A549 (cell line): ENCODE data around the gene FBH1. TPM values are rescaled to one million over a fixed set of nuclear protein-coding genes. Genes with fewer than 3 reads are reported as not detected.

ENCODE experiments used
- ATAC-seq, 2 experiments: fragments of 200-7000 bp in 1 of 2; fragments of >200 bp in 1 of 2; cut with Nextera tagmentation in 1 of 2; cut with Tn5 transposase in 1 of 2; 3 replicates each; pipeline versions ENCODE4 v1.8.0 to v1.9.1; 2018 to 2020; ENCODE audit warnings: mild to moderate bottlenecking in 1 of 2, moderate library complexity in 1 of 2
- CTCF ChIA-PET: fragments of 300-600 bp; sonication (Branson Sonifier 250); formaldehyde crosslinking; extraction: SDS; loops from one replicate; lab custom pipeline; 2021; ENCODE audit warnings: antibody characterized with exemption, inconsistent platforms; lab: Yijun Ruan, JAX
- POLR2A ChIA-PET: fragments of 350-600 bp; formaldehyde crosslinking; extraction: SDS; loops from one replicate; lab custom pipeline; 2021; ENCODE audit warnings: antibody characterized with exemption, inconsistent platforms; lab: Yijun Ruan, JAX
- DNase-seq, 2 experiments: peaks; one replicate each; pipeline versions ENCODE4 v3.0.0 to v3.0.0-alpha.2; 2011 to 2016; ENCODE audit warnings: low read depth in 1 of 2, low spot score in 1 of 2
- FAIRE-seq: peaks from 2 replicates; lab custom pipeline; 2011; peaks lifted over from hg19 to GRCh38; lab: Jason Lieb, UNC
- H3K27ac ChIP-seq, 2 experiments: fragments of >200 bp; sonication (Bioruptor Twin); formaldehyde crosslinking; 3 replicates each; pipeline ENCODE4 v1.5.1; 2016 to 2017
- H3K4me1 ChIP-seq: fragments of >200 bp; sonication (Bioruptor Twin); formaldehyde crosslinking; 3 replicates; pipeline ENCODE4 v1.6.1; 2016
- H3K4me2 ChIP-seq: fragments of >200 bp; sonication (Bioruptor Twin); formaldehyde crosslinking; 3 replicates; pipeline ENCODE4 v1.6.1; 2016
- H3K4me3 ChIP-seq: fragments of >200 bp; sonication (Bioruptor Twin); formaldehyde crosslinking; 3 replicates; pipeline ENCODE4 v1.5.1; 2016
- H3K9me3 ChIP-seq: fragments of >200 bp; sonication (Bioruptor Twin); formaldehyde crosslinking; 3 replicates; pipeline ENCODE4 v1.6.1; 2016
- BHLHE40 ChIP-seq: IDR thresholded peaks from 2 replicates; pipeline ENCODE4 v1.6.1; 2012; ENCODE audit warnings: low read depth, low read length, inconsistent platforms
- CBX8 ChIP-seq: fragments of 200-600 bp; sonication (generic); IDR thresholded peaks from 2 replicates; pipeline ENCODE4 v1.6.1; 2016
- CHD4 ChIP-seq: fragments of 200-600 bp; sonication (generic); IDR thresholded peaks from 2 replicates; pipeline ENCODE4 v1.6.1; 2016; ENCODE audit warnings: antibody characterized with exemption, mild to moderate bottlenecking, borderline replicate concordance
- EHMT2 ChIP-seq: fragments of 200-600 bp; sonication (generic); IDR thresholded peaks from 2 replicates; pipeline ENCODE4 v1.6.1; 2016; ENCODE audit warnings: antibody characterized with exemption, low read depth, mild to moderate bottlenecking, moderate library complexity
- ELK1 ChIP-seq: fragments of 150-350 bp; IDR thresholded peaks from 2 replicates; pipeline ENCODE4 v1.6.1; 2014; ENCODE audit warnings: low read depth, mild to moderate bottlenecking, low read length
- ESRRA ChIP-seq: fragments of 150-350 bp; IDR thresholded peaks from 2 replicates; pipeline ENCODE4 v1.6.1; 2014; ENCODE audit warnings: mild to moderate bottlenecking, low read length, borderline replicate concordance
- GATA3 ChIP-seq: IDR thresholded peaks from 2 replicates; pipeline ENCODE4 v1.6.1; 2012; ENCODE audit warnings: borderline replicate concordance
- HOXA7 ChIP-seq: fragments of 250-450 bp; sonication (Bioruptor Pico); IDR thresholded peaks from 2 replicates; pipeline ENCODE4 v1.5.0; 2020; ENCODE audit warnings: mild to moderate bottlenecking, moderate library complexity
- HOXB13 ChIP-seq: fragments of 250-450 bp; sonication (Bioruptor Pico); IDR thresholded peaks from 2 replicates; pipeline ENCODE4 v1.5.0; 2020; ENCODE audit warnings: low read depth, mild to moderate bottlenecking, moderate library complexity
- JUN ChIP-seq, 2 experiments: fragments of >200 bp; sonication (Bioruptor Twin); formaldehyde crosslinking; IDR thresholded peaks; 2 replicates in 1 of 2; 3 replicates in 1 of 2; pipeline ENCODE4 v1.6.1; 2016 to 2017
- MAFK ChIP-seq: fragments of 450-650 bp; IDR thresholded peaks from 2 replicates; pipeline ENCODE4 v1.6.1; 2014; ENCODE audit not compliant: partially characterized antibody
- NR3C1 ChIP-seq: fragments of >200 bp; sonication (Bioruptor Twin); formaldehyde crosslinking; IDR thresholded peaks from 3 replicates; pipeline ENCODE4 v1.6.1; 2017
- POLR2AphosphoS2 ChIP-seq: conservative IDR thresholded peaks from 2 replicates; pipeline ENCODE4 v1.6.1; 2012; ENCODE audit warnings: low read length, improper control_type of control experiment, inconsistent platforms
- RAD21 ChIP-seq, 2 experiments: fragments of >200 bp in 1 of 2; sonication (Bioruptor Twin) in 1 of 2; formaldehyde crosslinking in 1 of 2; IDR thresholded peaks in 1 of 2; conservative IDR thresholded peaks in 1 of 2; 2 replicates in 1 of 2; 3 replicates in 1 of 2; pipeline ENCODE4 v1.6.1; 2012 to 2018; ENCODE audit warnings: inconsistent platforms in 1 of 2
- SMC3 ChIP-seq: fragments of >200 bp; sonication (Bioruptor Twin); formaldehyde crosslinking; IDR thresholded peaks from 3 replicates; pipeline ENCODE4 v1.6.1; 2018; ENCODE audit warnings: inconsistent platforms
- TP53 ChIP-seq: fragments of 250-450 bp; sonication (Bioruptor Pico); IDR thresholded peaks from 2 replicates; pipeline ENCODE4 v1.5.0; 2021; ENCODE audit warnings: mild to moderate bottlenecking, moderate library complexity
- ZC3H11A ChIP-seq: fragments of 450-650 bp; IDR thresholded peaks from 2 replicates; pipeline ENCODE4 v1.6.1; 2014; ENCODE audit warnings: antibody characterized with exemption, mild to moderate bottlenecking
- ZSCAN20 ChIP-seq: fragments of 250-450 bp; sonication (Bioruptor Pico); IDR thresholded peaks from 2 replicates; pipeline ENCODE4 v1.8.0; 2022; ENCODE audit warnings: mild to moderate bottlenecking, moderate library complexity
- WGBS: methylation state at CpG from one replicate; pipeline ENCODE4 v1.1.6; 2017; ENCODE audit errors: missing lambda C conversion rate; 5-methylcytosine and 5-hydroxymethylcytosine counted together
- polyA plus RNA-seq, 4 experiments: library from polyadenylated mRNA; depleted of rRNA in 3 of 4; stranded (reverse); fragments of >200 nt; fragmentation: RNase III in 1 of 4; extraction: RNeasy Plus Mini Kit Qiagen cat#74134 plus additional on column Dnase treatment in 1 of 4; gene quantifications; 2 replicates in 3 of 4; 3 replicates in 1 of 4; pipeline ENCODE4 v1.2.3, GENCODE V29; 2011 to 2017
- TF ChIP-seq, protein P1 (sequence below): fragments of >200 bp; sonication (Bioruptor Twin); formaldehyde crosslinking; IDR thresholded peaks from 2 replicates; pipeline ENCODE4 v1.6.1; 2016
- TF ChIP-seq, protein P2 (sequence below): IDR thresholded peaks from 2 replicates; pipeline ENCODE4 v1.6.1; 2012
- TF ChIP-seq, protein P3 (sequence below): fragments of 250-450 bp; sonication (Bioruptor Pico); IDR thresholded peaks from 2 replicates; pipeline ENCODE4 v1.5.0; 2020; ENCODE audit warnings: low read depth, mild to moderate bottlenecking, moderate library complexity
- TF ChIP-seq, protein P4 (sequence below): fragments of 450-650 bp; IDR thresholded peaks from 2 replicates; pipeline ENCODE4 v1.6.1; 2014; ENCODE audit warnings: antibody characterized with exemption

Gene FBH1
- polyA plus RNA-seq, 2 of the 4 experiments (the other 2 are of a cell fraction) = 43.9 to 56.5 TPM

- Histone ChIP-seq H3K9me3 (no peaks in the 10 kb centered on the region), H3K4me3 (no peak overlapping the region), H3K4me1 (no peaks in the 10 kb centered on the region), H3K4me2 (no peak overlapping the region), H3K27ac (no peak overlapping the region)
- POLR2A ChIA-PET = no interaction called here
- no peak for FAIRE-seq
- no peak for ATAC-seq
- WGBS = 79% methylated on average over 14 of the region's 14 CpGs
- no peak for DNase-seq
- TF ChIP-seq BHLHE40 (no peak), CHD4 (no peak), ZC3H11A (no peak), NR3C1 (no peak), GATA3 (no peak), EHMT2 (no peak), TP53 (CRISPR knock-in tag) (no peak), ESRRA (no peak), JUN (IDR thresholded peaks at IDR 0.05) (no peak), HOXB13 (no peak), RAD21 (conservative IDR thresholded peaks at IDR 0.05 in 1 of 2, IDR thresholded peaks at IDR 0.05 in 1 of 2) (no peak), POLR2AphosphoS2 (no peak), SMC3 (no peak)
- TF ChIP-seq, protein P1, sequence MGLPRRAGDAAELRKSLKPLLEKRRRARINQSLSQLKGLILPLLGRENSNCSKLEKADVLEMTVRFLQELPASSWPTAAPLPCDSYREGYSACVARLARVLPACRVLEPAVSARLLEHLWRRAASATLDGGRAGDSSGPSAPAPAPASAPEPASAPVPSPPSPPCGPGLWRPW = no peak
- TF ChIP-seq, protein P2, sequence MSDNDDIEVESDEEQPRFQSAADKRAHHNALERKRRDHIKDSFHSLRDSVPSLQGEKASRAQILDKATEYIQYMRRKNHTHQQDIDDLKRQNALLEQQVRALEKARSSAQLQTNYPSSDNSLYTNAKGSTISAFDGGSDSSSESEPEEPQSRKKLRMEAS = no peak
- TF ChIP-seq, protein P3, sequence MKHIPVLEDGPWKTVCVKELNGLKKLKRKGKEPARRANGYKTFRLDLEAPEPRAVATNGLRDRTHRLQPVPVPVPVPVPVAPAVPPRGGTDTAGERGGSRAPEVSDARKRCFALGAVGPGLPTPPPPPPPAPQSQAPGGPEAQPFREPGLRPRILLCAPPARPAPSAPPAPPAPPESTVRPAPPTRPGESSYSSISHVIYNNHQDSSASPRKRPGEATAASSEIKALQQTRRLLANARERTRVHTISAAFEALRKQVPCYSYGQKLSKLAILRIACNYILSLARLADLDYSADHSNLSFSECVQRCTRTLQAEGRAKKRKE (CRISPR knock-in tag) = no peak
- CTCF ChIA-PET = no interaction called here
These were observed 48.1 kb upstream of the FBH1 start for GRCh38 chr10:5841965-5842364.

DNA sequence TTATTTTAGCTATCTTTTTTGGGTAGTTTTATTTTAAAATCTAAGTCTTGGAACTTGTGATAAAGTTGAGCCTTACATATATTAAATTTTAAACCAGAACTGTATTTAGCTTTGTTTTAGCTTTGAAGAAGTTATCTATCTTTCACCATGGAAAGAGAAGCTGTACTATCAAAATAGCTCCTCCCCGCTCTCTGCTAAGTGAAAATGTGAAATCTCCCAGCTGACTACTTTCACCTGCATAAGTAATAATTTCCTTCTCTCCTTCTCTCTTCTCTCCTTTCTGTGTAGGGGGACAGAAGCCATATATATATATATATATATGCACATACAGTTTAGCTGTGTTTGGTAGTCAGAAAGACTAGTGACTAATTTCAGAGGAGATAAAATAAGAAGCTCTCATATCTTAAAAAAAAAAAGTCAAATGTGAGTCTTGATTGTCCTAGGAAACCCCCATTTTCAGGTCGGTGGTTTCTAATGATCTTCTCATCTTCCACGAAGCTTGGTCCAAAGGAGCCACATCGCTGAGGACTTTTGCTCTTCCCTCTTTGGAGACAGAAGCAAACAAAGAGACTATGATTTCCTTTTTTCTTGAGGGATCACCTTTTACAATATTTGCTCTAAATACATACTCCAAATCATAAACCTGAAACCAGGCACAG lies 46.2 kb upstream of the FBH1 start:
- Histone ChIP-seq H3K4me1 (no peaks in the 10 kb centered on the region), H3K4me2 (no peak overlapping the region), H3K9me3 (no peaks in the 10 kb centered on the region), H3K4me3 (no peak overlapping the region), H3K27ac (no peak overlapping the region)
- FAIRE-seq (no peak), DNase-seq (no peak), ATAC-seq (no peak)
- WGBS = 66% methylated on average over 4 of the region's 4 CpGs
- ChIA-PET CTCF (interaction anchor here (0.9 to 3.1 kb wide), 2 partner anchors 29 to 49 kb away, joined by 3 to 8 read pairs; no protein-coding TSS in a partner anchor), POLR2A (interaction anchor here (0.7 to 0.9 kb wide), 2 partner anchors 9 to 159 kb away, joined by 3 read pairs; partner anchors contain the start of gene TASOR2)
- TF ChIP-seq JUN (IDR thresholded peaks at IDR 0.05) (no peak), SMC3 (no peak), HOXA7 (CRISPR knock-in tag) (no peak), MAFK (no peak), ELK1 (no peak), GATA3 (no peak), ZSCAN20 (no peak), CBX8 (no peak)
- TF ChIP-seq, protein P4, sequence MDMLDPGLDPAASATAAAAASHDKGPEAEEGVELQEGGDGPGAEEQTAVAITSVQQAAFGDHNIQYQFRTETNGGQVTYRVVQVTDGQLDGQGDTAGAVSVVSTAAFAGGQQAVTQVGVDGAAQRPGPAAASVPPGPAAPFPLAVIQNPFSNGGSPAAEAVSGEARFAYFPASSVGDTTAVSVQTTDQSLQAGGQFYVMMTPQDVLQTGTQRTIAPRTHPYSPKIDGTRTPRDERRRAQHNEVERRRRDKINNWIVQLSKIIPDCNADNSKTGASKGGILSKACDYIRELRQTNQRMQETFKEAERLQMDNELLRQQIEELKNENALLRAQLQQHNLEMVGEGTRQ = no peak
